ENCODE data around the gene ADAP1.

DNA sequence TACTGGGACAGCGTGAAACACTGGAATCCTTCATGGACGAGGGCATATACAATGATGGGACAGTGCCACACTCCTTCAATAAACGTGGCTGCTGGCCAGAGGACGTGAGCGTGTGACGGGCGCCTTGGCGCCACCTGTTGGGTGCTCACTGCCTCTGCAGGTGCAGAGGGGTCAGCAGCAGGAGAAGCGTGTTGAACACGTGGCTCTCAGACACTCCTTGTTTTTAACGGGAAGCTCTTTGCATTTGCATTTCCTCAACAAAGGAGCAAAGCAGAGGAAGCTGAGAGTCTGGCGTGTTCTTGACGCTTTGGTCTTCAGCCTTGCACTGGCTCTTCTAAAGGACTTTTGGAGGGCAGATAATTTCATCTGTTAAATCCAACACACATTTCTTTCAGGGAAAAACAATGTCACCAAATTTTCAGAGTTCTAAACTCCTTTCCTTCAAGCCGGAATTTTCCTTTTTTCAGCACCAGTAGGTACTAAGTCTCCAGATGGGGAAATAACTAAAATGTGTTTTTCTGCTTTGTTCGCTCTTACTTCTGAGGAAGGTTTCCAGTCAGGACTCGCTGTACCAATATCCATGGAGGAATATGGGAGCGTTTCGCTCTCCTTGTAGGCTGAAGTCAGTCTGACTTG, 81.0 kb downstream of the ADAP1 start:
- TF ChIP-seq EZH2 (IDR thresholded peaks at IDR 0.05; ENCODE audit: insufficient read depth, poor library complexity, severe bottlenecking) (no peak), EZH2phosphoT487 (IDR thresholded peaks at IDR 0.05; ENCODE audit: insufficient read depth, low read depth) (no peak)
